CD4-positive, alpha-beta T cell treated with Interleukin-2 at 100 ng/mL for 4 hours (primary cell): ENCODE measurements around the gene LILRA2.
"Not testable (repeated sequence)": the region's sequence is repeated elsewhere in the genome, so short reads cannot be mapped to it uniquely, and the experiment has no call there.

Experiments
- DNase-seq: peaks from one replicate; pipeline ENCODE4 v3.0.0-alpha.2; 2020; ENCODE audit warnings: low spot score

Gene LILRA2

GRCh38 chr19:54609356-54609791 lies 35.8 kb downstream of the LILRA2 start:
- DNase-seq = no peak

DNA sequence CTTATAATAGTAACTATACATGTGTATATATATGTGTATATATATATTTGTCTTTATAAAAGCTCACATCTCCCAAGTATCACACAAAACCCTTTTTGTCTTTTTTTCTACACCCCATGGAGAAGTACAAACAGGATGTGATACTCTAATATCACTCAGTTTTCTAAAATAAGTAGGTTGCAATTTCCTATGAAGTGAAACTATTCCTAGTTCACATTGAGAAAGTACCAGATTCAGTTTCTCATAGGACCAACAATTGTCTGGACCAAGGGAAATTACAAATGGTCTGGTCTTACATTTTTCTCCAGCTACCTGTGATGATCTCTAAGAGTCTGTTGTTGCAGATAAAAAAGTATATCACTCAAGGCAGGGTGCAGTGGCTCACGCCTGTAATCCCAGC lies 38.8 kb downstream of the LILRA2 start:
- DNase-seq = no peak

DNA sequence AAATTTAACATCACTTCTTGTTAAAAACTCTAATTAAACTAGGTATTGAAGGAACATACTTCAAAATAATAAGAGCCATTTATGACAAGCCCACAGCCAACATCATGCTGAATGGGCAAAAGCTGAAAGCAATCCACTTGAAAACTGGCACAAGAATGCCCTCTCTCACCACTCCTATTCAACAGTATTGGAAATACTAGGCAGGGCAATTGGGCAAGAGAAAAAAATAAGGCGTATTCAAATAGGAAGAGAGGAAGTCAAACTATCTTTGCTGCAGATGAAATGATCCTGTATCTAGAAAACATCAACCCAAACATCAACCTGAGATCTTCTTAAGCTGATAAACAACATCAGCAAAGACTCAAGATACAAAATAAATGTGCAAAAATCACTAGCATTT lies 41.1 kb downstream of the LILRA2 start:
- DNase-seq = no peak

DNA sequence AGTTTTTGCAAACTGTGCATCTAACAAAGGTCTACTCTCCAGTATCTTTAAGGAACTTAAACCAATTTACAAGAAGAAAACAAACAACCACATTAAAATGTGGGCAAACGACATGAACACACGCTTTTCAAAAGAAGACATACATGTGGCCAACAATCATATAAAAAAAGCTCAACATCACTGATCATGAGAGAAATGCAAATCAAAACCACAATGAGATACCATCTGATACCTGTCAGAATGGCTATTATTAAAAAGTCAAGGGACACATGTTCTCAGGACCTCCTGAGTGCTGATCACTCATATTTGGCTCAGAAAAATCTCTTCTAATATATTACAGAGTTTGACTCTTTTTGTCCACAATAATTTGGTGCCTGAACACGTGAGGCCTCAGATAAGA lies 42.5 kb downstream of the LILRA2 start:
- DNase-seq = no peak

DNA sequence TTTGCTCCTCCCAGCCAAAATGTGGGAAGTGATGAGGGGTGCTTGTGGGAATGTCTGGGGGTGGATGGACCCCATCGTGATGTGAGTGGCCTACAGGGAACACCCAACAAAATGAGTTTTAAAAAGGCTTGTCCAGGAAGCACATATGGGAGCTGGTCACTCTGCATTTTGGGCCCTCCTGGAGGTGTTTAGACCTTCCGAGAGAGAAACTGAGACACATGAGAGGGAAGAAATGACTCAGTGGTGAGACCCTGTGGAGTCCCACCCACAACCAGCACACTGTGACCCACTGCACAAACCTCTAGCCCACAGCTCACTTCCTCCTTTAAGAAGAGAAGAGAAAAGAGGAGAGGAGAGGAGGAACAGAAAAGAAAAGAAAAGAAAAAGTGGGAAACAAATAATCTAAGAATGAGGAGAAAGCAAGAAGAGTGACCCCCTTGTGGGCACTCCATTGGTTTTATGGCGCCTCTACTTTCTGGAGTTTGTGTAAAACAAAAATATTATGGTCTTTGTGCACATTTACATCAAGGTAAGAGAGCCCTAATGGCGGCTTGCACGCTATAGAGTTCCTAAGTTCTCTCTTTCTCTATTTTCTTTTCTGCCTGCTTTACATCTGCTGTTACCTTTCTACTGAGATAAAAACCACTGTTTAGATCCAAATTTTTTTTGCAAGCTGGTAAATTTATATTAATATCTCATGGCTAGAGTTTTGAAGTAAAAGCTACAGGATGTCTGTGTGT lies 43.4 kb downstream of the LILRA2 start:
- DNase-seq = no peak

GRCh38 chr19:54620464-54620863 lies 46.9 kb downstream of the LILRA2 start:
- no peak for DNase-seq

- no peak for DNase-seq
These were observed 48.8 kb downstream of the LILRA2 start for GRCh38 chr19:54622431-54622830.

DNA sequence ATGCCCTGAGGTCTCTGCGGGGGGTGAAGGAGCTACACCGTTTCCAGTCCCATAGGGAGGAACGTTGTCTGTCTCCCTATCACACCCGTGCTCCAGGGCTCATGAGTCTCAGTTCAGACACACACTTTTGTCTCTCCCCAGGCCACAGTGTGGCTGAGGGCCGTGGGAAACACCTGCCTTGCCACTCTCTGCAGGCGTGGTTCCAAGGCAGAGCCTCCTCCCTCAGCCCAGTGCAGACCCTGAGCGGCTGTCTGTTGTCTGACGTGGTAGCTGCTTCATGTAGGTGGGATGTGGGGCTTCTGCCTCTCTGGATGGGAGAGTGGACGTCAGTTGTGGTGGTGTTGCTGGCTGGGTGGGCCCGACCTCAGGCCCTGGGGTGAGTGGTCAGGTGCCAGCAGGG lies 50.6 kb downstream of the LILRA2 start:
- DNase-seq = not testable (repeated sequence)

DNA sequence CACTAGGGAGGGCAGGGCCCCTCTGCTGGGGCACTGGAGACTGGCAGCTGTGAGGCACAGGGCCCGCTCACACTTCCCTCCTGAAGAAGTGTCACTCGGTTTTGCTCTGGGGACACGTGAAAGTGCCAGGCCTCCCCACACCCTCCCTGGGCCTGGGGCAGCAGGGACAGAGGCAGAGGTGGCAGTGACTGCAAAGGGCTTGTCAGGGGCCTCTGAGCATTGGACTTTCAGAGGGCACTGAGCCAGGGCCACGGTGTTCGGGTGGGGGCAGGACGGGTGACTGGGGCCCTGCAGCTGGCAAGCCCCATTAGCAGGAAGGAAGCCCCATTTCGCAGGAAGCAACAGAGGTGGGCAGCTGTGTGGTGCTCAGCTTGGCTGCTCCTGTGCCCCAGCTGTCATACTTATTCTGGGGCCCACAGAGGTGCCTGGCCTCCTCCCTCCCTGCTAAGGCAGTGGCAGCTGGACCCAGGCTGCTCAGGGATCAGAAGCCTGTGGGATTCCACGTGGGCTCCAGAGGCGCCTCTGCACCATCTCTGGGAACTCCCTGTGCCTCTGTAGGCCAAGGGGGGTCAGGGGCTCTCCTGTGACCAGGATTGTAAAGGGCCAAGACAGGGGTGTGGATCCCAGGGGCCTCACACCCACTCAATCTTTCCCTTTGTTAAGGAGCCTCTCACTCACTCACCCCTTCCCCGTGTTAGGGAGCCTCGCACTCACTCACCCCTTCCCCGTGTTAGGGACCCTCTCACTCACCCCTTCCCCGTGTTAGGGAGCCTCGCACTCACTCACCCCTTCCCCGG lies 51.5 kb downstream of the LILRA2 start:
- DNase-seq = not testable (repeated sequence)

GRCh38 chr19:54626757-54627156 lies 53.2 kb downstream of the LILRA2 start:
- no peak for DNase-seq

- DNase-seq = not testable (repeated sequence)
These were observed 54.3 kb downstream of the LILRA2 start for GRCh38 chr19:54627912-54628311.

DNA sequence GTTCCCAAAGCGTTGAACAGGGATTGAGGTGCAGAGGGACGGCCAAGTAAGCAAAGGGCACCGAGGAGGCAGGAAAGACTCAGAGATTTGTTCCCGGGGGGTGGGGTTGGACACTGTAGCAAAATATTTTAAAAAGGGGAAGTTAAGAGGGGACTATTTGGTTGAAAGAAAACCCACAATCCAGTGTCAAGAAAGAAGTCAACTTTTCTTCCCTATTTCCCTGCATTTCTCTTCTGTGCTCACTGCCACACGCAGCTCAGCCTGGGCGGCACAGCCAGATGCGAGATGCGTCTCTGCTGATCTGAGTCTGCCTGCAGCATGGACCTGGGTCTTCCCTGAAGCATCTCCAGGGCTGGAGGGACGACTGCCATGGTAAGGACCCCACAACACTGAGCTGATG lies 56.7 kb downstream of the LILRA2 start, which contains the start of gene LILRB1:
LILRB1 (plus strand) TSS at position 223 of the 400 bp plus-strand sequence. CDS start 590 bp downstream, outside the sequence.
- not testable (repeated sequence) for DNase-seq

- DNase-seq = no peak
These were observed 57.2 kb downstream of the LILRA2 start for GRCh38 chr19:54630782-54631181.

DNA sequence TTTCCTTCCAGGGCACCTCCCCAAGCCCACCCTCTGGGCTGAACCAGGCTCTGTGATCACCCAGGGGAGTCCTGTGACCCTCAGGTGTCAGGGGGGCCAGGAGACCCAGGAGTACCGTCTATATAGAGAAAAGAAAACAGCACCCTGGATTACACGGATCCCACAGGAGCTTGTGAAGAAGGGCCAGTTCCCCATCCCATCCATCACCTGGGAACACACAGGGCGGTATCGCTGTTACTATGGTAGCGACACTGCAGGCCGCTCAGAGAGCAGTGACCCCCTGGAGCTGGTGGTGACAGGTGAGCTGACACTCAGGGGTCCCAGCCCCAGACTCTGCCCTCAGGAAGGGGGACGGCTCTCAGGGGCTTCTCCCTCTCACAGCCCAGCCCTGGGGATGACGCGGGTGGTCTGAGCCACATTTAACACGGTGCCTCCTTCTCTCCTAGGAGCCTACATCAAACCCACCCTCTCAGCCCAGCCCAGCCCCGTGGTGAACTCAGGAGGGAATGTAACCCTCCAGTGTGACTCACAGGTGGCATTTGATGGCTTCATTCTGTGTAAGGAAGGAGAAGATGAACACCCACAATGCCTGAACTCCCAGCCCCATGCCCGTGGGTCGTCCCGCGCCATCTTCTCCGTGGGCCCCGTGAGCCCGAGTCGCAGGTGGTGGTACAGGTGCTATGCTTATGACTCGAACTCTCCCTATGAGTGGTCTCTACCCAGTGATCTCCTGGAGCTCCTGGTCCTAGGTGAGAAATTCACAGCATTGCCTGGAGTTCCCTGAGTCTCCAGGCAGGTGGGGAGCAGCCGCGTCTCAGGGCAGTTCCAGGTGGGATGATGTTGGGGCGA lies 58.1 kb downstream of the LILRA2 start:
- DNase-seq = not testable (repeated sequence)

- DNase-seq = not testable (repeated sequence)
These were observed 58.9 kb downstream of the LILRA2 start for GRCh38 chr19:54632517-54632916.

- no peak for DNase-seq
These were observed 59.8 kb downstream of the LILRA2 start for GRCh38 chr19:54633401-54633800.

DNA sequence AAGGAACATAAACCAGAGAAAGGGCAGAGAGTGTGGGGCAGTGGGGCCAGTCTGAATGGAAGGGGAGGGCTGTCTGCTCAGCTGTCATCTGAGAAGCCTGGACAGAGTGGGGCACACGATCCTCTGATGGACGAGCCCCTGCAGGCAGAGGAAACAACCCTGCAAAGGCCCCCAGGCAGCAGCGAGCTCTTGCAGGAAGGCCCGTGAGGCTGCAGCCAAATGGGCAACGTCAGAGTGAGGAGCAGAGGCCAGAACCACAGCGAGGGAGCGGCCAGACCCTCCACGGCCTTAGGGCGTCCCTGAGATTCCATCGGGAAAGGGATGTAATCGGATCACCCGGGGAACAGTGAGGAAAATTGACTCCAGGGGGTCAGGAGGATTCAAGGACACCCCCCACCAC lies 62.5 kb downstream of the LILRA2 start:
- not testable (repeated sequence) for DNase-seq

- no peak for DNase-seq
These were observed 65.1 kb downstream of the LILRA2 start for GRCh38 chr19:54638683-54639082.
